Mammary epithelial cell (primary cell): ENCODE data around the gene RALY.
"Not testable (repeated sequence)": the region's sequence is repeated elsewhere in the genome, so short reads cannot be mapped to it uniquely, and the experiment has no call there.

Experiments used
- CTCF ChIP-seq, 2 donors: IDR thresholded peaks in 1 of 2; conservative IDR thresholded peaks in 1 of 2; 2 replicates each; pipeline ENCODE4 v1.5.1; 2011 to 2012; ENCODE audit warnings: inconsistent platforms in 2 of 2, low read length in 2 of 2, mild to moderate bottlenecking in 2 of 2, control low read depth in 1 of 2, low read depth in 1 of 2; ENCODE audit not compliant: insufficient read depth in 1 of 2; ENCODE audit errors: extremely low read depth in 1 of 2
- EZH2 ChIP-seq: IDR thresholded peaks from 2 replicates; pipeline ENCODE4 v1.6.1; 2012; ENCODE audit warnings: low read length, inconsistent platforms, borderline replicate concordance

DNA sequence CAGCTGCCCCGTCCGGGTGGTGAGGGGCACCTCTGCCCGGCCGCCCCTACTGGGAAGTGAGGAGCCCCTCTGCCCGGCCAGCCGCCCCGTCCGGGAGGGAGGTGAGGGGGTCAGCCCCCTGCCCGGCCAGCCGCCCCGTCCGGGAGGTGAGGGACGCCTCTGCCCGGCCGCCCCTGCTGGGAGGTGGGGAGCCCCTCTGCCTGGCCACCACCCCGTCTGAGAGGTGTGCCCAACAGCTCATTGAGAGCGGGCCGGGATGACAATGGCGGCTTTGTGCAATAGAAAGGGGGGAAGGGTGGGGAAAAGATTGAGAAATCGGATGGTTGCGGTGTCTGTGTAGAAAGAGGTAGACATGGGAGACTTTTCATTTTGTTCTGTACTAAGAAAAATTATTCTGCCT lies 139.2 kb downstream of the RALY start:
- not testable (repeated sequence) for TF ChIP-seq CTCF (conservative IDR thresholded peaks at IDR 0.05 in 1 of 2, IDR thresholded peaks at IDR 0.05 in 1 of 2; ENCODE audit: extremely low read depth in 1 of 2, insufficient read depth in 1 of 2, low read depth in 1 of 2, low read length in 2 of 2); EZH2
